Keratinocyte (primary cell): ENCODE results near the gene NADSYN1. TPM values are rescaled to one million over a fixed set of nuclear protein-coding genes. Genes with fewer than 3 reads are reported as not detected.

Source experiments
- DNase-seq: peaks from one replicate; pipeline ENCODE4 v3.0.0-alpha.2; 2011; ENCODE audit warnings: low read depth, missing footprints, low spot score
- FAIRE-seq: peaks from 2 replicates; lab custom pipeline; 2011; peaks lifted over from hg19 to GRCh38; lab: Jason Lieb, UNC
- H2AFZ ChIP-seq: 2 replicates; pipeline ENCODE4 v1.6.0; 2012; ENCODE audit warnings: low read length, control low read depth, inconsistent platforms; ENCODE audit not compliant: control insufficient read depth
- H3K27ac ChIP-seq: 2 replicates; pipeline ENCODE4 v1.5.1; 2011; ENCODE audit warnings: low read length; ENCODE audit not compliant: control insufficient read depth, insufficient read depth
- H3K27me3 ChIP-seq: 3 replicates; pipeline ENCODE4 v1.6.0; 2011; ENCODE audit warnings: low read length; ENCODE audit not compliant: control insufficient read depth, insufficient read depth; ENCODE audit errors: extremely low read depth
- H3K36me3 ChIP-seq, 2 experiments: 2 replicates in 1 of 2; 3 replicates in 1 of 2; pipeline ENCODE4 v1.5.1; 2011; ENCODE audit warnings: low read length in 2 of 2, mild to moderate bottlenecking in 1 of 2; ENCODE audit not compliant: control insufficient read depth in 2 of 2, insufficient read depth in 2 of 2; ENCODE audit errors: extremely low read depth in 1 of 2
- H3K4me1 ChIP-seq: 3 replicates; pipeline ENCODE4 v1.5.1; 2011; ENCODE audit warnings: low read length; ENCODE audit not compliant: control insufficient read depth, insufficient read depth; ENCODE audit errors: extremely low read depth
- H3K4me2 ChIP-seq: 3 replicates; pipeline ENCODE4 v1.6.0; 2011; ENCODE audit warnings: low read depth, low read length; ENCODE audit not compliant: control insufficient read depth, insufficient read depth; ENCODE audit errors: extremely low read depth
- H3K4me3 ChIP-seq, 3 experiments: fragments of 200-600 bp in 1 of 3; sonication (generic) in 1 of 3; 2 replicates in 2 of 3; 3 replicates in 1 of 3; pipeline ENCODE4 v1.5.1; 2011 to 2016; ENCODE audit warnings: low read length in 3 of 3, mild to moderate bottlenecking in 3 of 3, control low read depth in 2 of 3, inconsistent platforms in 1 of 3, low read depth in 1 of 3, mixed read lengths in 1 of 3, mixed run types in 1 of 3, moderate library complexity in 1 of 3; ENCODE audit not compliant: control insufficient read depth in 2 of 3, insufficient read depth in 2 of 3; ENCODE audit errors: extremely low read depth in 1 of 3
- H3K79me2 ChIP-seq: 2 replicates; pipeline ENCODE4 v1.6.0; 2012; ENCODE audit warnings: low read length; ENCODE audit not compliant: control insufficient read depth, insufficient read depth
- H3K9ac ChIP-seq: 3 replicates; pipeline ENCODE4 v1.6.0; 2011; ENCODE audit warnings: low read length; ENCODE audit not compliant: control insufficient read depth, insufficient read depth; ENCODE audit errors: extremely low read depth
- H3K9me1 ChIP-seq: 3 replicates; pipeline ENCODE4 v1.6.0; 2011; ENCODE audit warnings: low read length; ENCODE audit not compliant: control insufficient read depth, insufficient read depth; ENCODE audit errors: extremely low read depth
- H3K9me3 ChIP-seq: 2 replicates; pipeline ENCODE4 v1.5.1; 2012; ENCODE audit warnings: low read depth, low read length; ENCODE audit not compliant: control insufficient read depth
- H4K20me1 ChIP-seq: 3 replicates; pipeline ENCODE4 v1.6.0; 2011; ENCODE audit warnings: low read length; ENCODE audit not compliant: control insufficient read depth, insufficient read depth; ENCODE audit errors: extremely low read depth
- CTCF ChIP-seq, 3 experiments: IDR thresholded peaks in 1 of 3; conservative IDR thresholded peaks in 1 of 3; optimal IDR thresholded peaks in 1 of 3; 2 replicates in 2 of 3; 3 replicates in 1 of 3; pipeline versions ENCODE3 to v1.5.1; 2011; ENCODE audit warnings: low read length in 3 of 3, mild to moderate bottlenecking in 3 of 3, moderate library complexity in 2 of 3, control low read depth in 1 of 3, inconsistent platforms in 1 of 3; ENCODE audit not compliant: insufficient read depth in 2 of 3; ENCODE audit errors: extremely low read depth in 1 of 3
- EZH2 ChIP-seq: IDR thresholded peaks from one replicate; pipeline ENCODE4 v1.6.1; 2012; ENCODE audit warnings: inconsistent platforms, mild to moderate bottlenecking, low read length, moderate library complexity
- dilution Hi-C: fragments of 300-500 bp; cut with MboI; formaldehyde crosslinking; loops from one replicate; pipeline ENCODE4 v1.7.0; 2020; ENCODE audit warnings: low sequenced_read_pairs; ENCODE audit not compliant: extremely low pct_ligation_motif_present
- polyA plus RNA-seq, 5 experiments: library from polyadenylated mRNA; depleted of rRNA in 3 of 5; stranded (reverse) in 3 of 5; stranded (forward) in 1 of 5; unstranded in 1 of 5; fragments of >200 nt; gene quantifications; 1 replicate in 1 of 5; 2 replicates in 3 of 5; 3 replicates in 1 of 5; pipeline versions ENCODE4 v1.2.1 to v1.2.3, GENCODE V29; 2011 to 2012; ENCODE audit warnings: missing spikeins in 2 of 5, low read depth in 1 of 5, low replicate concordance in 1 of 5

Gene NADSYN1
- polyA plus RNA-seq, 1 donor (not counting 4 experiments of a cell fraction or from before 2014, with no cell fraction given): 51.5 TPM

DNA sequence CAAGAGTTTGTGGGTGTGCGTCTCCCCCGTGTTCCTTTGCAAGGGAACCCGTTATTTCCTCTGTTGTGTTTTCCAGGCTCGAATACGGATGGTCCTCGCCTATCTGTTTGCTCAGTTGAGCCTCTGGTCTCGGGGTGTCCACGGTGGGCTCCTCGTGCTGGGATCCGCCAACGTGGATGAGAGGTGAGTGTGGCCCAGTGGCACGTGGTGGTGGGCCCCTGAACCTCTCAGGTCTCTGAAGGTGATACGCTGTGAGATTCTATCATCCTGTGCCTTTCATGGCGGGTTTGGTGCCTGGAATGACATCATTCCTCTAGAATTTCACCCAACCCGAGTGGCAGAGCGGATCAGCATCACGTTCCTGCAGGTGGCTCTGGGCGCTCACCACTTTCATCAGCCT, 32.5 kb downstream of the NADSYN1 start:
- H3K4me1 ChIP-seq: peaks cover 21% of the 10 kb centered on the region
- no peak overlapping the region for H3K9ac ChIP-seq
- DNase-seq (no peak), FAIRE-seq (no peak)
- peaks cover 37 to 43% of the 10 kb centered on the region in 2 experiments for H3K36me3 ChIP-seq
- dilution Hi-C loops: no loop called here
- no peak overlapping the region for H3K4me2 ChIP-seq
- H3K79me2 ChIP-seq: no peaks in the 10 kb centered on the region
- no peaks in the 10 kb centered on the region for H3K9me3 ChIP-seq
- H3K9me1 ChIP-seq: peaks cover 2% of the 10 kb centered on the region
- no peak overlapping the region for H2AFZ ChIP-seq
- TF ChIP-seq EZH2: no peak
- no peak for TF ChIP-seq CTCF (optimal IDR thresholded peaks at IDR 0.05 in 1 of 3, IDR thresholded peaks at IDR 0.05 in 1 of 3, conservative IDR thresholded peaks at IDR 0.05 in 1 of 3; ENCODE audit: extremely low read depth in 1 of 3, insufficient read depth in 2 of 3, low read length in 3 of 3)
- no peak overlapping the region for H3K27ac ChIP-seq
- H3K4me3 ChIP-seq: no peak overlapping the region
- no peaks in the 10 kb centered on the region for H3K27me3 ChIP-seq
- H4K20me1 ChIP-seq: no peaks in the 10 kb centered on the region

- peaks cover 36 to 44% of the 10 kb centered on the region in 2 experiments for H3K36me3 ChIP-seq
- peaks cover 2% of the 10 kb centered on the region for H3K9me1 ChIP-seq
- no peaks in the 10 kb centered on the region for H4K20me1 ChIP-seq
- H3K27ac ChIP-seq: no peak overlapping the region
- H2AFZ ChIP-seq: no peak overlapping the region
- no peak overlapping the region for H3K9ac ChIP-seq
- TF ChIP-seq CTCF (optimal IDR thresholded peaks at IDR 0.05 in 1 of 3, IDR thresholded peaks at IDR 0.05 in 1 of 3, conservative IDR thresholded peaks at IDR 0.05 in 1 of 3; ENCODE audit: extremely low read depth in 1 of 3, insufficient read depth in 2 of 3, low read length in 3 of 3): no peak
- no peak for TF ChIP-seq EZH2
- H3K4me3 ChIP-seq: no peak overlapping the region
- no peaks in the 10 kb centered on the region for H3K9me3 ChIP-seq
- no peaks in the 10 kb centered on the region for H3K27me3 ChIP-seq
- FAIRE-seq (no peak), DNase-seq (no peak)
- dilution Hi-C loops: no loop called here
- no peak overlapping the region for H3K4me2 ChIP-seq
- peaks cover 21% of the 10 kb centered on the region for H3K4me1 ChIP-seq
- H3K79me2 ChIP-seq: no peaks in the 10 kb centered on the region
These were observed 33.3 kb downstream of the NADSYN1 start for GRCh38 chr11:71486320-71486719.
